ENCODE measurements around the gene LAMA3. TPM values are rescaled to one million over a fixed set of nuclear protein-coding genes. Genes with fewer than 3 reads are reported as not detected.

The LAMA3 gene
- polyA plus RNA-seq, 1 donor from 2014 or later: 3.4 TPM

DNA sequence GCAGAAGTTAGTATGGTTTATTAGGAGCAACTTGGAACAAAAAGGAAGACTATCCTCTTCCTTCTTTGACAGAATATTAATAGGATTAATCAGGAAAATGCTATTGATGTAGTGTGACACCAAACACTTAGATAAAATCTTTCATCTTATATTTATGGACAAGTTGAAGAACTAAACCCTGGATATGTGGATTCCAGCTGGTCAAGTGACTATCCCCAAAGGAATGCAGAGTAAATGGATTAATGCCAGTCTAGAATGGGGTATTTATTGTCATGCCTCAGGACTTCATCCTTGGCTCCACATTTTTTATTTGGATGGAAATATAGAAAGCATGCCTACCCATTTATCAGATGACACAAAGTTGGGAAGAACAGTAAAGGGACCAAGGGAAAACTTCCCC is 201.3 kb downstream of the LAMA3 start:
- Histone ChIP-seq H3K27ac (ENCODE audit: low read length) (no peak overlapping the region), H3K9me3 (ENCODE audit: low read length) (no peaks in the 10 kb centered on the region), H3K4me3 (ENCODE audit: low read length) (no peak overlapping the region), H3K36me3 (ENCODE audit: insufficient read depth, low read length) (no peaks in the 10 kb centered on the region), H3K4me2 (ENCODE audit: low read length) (no peak overlapping the region), H3K9me2 (ENCODE audit: insufficient read depth, low read length) (no peaks in the 10 kb centered on the region), H3K27me3 (ENCODE audit: insufficient read depth, low read depth, low read length) (no peaks in the 10 kb centered on the region), H4K20me1 (ENCODE audit: insufficient read depth) (no peaks in the 10 kb centered on the region), H3F3A (ENCODE audit: insufficient read depth, low read length, poor library complexity, severe bottlenecking) (no peaks in the 10 kb centered on the region), H3K79me2 (replicated peaks; ENCODE audit: insufficient read depth, low read length) (no peaks in the 10 kb centered on the region), H3K9ac (ENCODE audit: low read length) (no peak overlapping the region), H2AFZ (ENCODE audit: low read depth, low read length) (no peak overlapping the region)
- TF ChIP-seq TAF1 (IDR thresholded peaks at IDR 0.05; ENCODE audit: low read depth) (no peak), CTCF (IDR thresholded peaks at IDR 0.05; ENCODE audit: poor library complexity, severe bottlenecking) (no peak), POLR2AphosphoS5 (IDR thresholded peaks at IDR 0.05) (no peak), MXI1 (conservative IDR thresholded peaks at IDR 0.05; ENCODE audit: poor library complexity, severe bottlenecking) (no peak), EP300 (conservative IDR thresholded peaks at IDR 0.05; ENCODE audit: poor library complexity, severe bottlenecking) (no peak), REST (IDR thresholded peaks at IDR 0.05; ENCODE audit: borderline replicate concordance) (no peak), SMC3 (conservative IDR thresholded peaks at IDR 0.05; ENCODE audit: poor library complexity) (no peak), EZH2 (IDR thresholded peaks at IDR 0.05; ENCODE audit: borderline replicate concordance, insufficient read depth, low read length, poor library complexity, severe bottlenecking) (no peak), RAD21 (conservative IDR thresholded peaks at IDR 0.05) (no peak)

DNA sequence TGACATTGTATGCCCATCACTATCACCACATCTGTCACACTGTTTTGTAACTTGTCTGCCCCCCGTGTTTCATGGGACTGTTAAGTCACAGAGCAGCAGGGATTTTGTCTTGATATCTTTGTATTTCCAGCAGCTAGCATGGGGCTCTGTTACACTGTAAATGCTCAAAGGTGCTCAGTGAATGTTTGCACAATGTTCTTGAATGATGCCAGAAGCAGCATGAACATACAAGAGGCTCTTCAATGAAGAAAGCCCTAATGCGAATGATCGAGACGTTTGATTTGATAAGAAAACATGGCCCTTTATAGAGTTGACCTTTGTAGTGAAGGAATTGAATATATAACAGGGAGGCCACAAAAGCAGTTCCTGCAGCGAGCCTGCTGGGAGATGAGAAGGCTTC is 204.4 kb downstream of the LAMA3 start:
- Histone ChIP-seq H3K9me3 (ENCODE audit: low read length) (no peaks in the 10 kb centered on the region), H2AFZ (ENCODE audit: low read depth, low read length) (no peak overlapping the region), H3K9ac (ENCODE audit: low read length) (no peak overlapping the region), H3K27me3 (ENCODE audit: insufficient read depth, low read depth, low read length) (no peaks in the 10 kb centered on the region), H3K36me3 (ENCODE audit: insufficient read depth, low read length) (no peaks in the 10 kb centered on the region), H3F3A (ENCODE audit: insufficient read depth, low read length, poor library complexity, severe bottlenecking) (no peaks in the 10 kb centered on the region), H3K9me2 (ENCODE audit: insufficient read depth, low read length) (no peaks in the 10 kb centered on the region), H3K27ac (ENCODE audit: low read length) (no peak overlapping the region), H3K79me2 (replicated peaks; ENCODE audit: insufficient read depth, low read length) (no peaks in the 10 kb centered on the region), H3K4me3 (ENCODE audit: low read length) (no peak overlapping the region), H4K20me1 (ENCODE audit: insufficient read depth) (no peaks in the 10 kb centered on the region), H3K4me2 (ENCODE audit: low read length) (no peak overlapping the region)
- no peak for TF ChIP-seq MXI1 (conservative IDR thresholded peaks at IDR 0.05; ENCODE audit: poor library complexity, severe bottlenecking)
- no peak for TF ChIP-seq TAF1 (IDR thresholded peaks at IDR 0.05; ENCODE audit: low read depth)
- TF ChIP-seq CTCF (IDR thresholded peaks at IDR 0.05; ENCODE audit: poor library complexity, severe bottlenecking): no peak
- TF ChIP-seq EP300 (conservative IDR thresholded peaks at IDR 0.05; ENCODE audit: poor library complexity, severe bottlenecking): no peak
- no peak for TF ChIP-seq EZH2 (IDR thresholded peaks at IDR 0.05; ENCODE audit: borderline replicate concordance, insufficient read depth, low read length, poor library complexity, severe bottlenecking)
- no peak for TF ChIP-seq REST (IDR thresholded peaks at IDR 0.05; ENCODE audit: borderline replicate concordance)
- no peak for TF ChIP-seq POLR2AphosphoS5 (IDR thresholded peaks at IDR 0.05)
- TF ChIP-seq RAD21 (conservative IDR thresholded peaks at IDR 0.05): no peak
- no peak for TF ChIP-seq SMC3 (conservative IDR thresholded peaks at IDR 0.05; ENCODE audit: poor library complexity)
